SU-DHL-6 (cell line): ENCODE measurements around the gene BAZ2A.

Experiments
- EZH2phosphoT487 ChIP-seq: fragments of 200-600 bp; sonication (generic), shearing (Covaris generic); conservative IDR thresholded peaks from 2 replicates; pipeline ENCODE4 v1.6.1; 2018; ENCODE audit warnings: mild to moderate bottlenecking, antibody characterized with exemption, low read length, moderate library complexity, mixed read lengths
- TF ChIP-seq, protein P1 (sequence below): fragments of 200-600 bp; sonication (generic); IDR thresholded peaks from one replicate; pipeline ENCODE4 v1.5.1; 2017; ENCODE audit warnings: antibody characterized with exemption, mild to moderate bottlenecking, low read length, moderate library complexity; ENCODE audit not compliant: insufficient read depth, poor library complexity, severe bottlenecking

DNA sequence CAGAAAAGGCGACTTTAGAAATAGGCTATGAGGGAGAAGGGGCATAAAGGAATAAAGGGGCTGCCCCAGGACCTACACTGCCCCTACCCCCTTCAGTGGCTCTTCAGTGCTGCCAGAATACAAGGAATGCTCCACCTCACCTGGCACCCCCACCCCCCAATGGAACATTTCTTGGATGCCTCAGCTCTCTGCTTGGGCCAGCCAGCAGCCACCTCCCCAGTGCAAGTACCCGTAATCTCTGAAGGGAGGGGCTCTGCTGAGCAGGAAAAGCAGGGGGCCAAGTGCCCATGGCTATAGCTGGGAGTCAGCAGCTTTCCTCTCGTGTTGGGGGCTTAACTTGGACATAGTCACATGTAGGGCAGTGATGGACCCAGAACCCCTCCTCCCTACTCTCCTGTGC lies 33.3 kb downstream of the BAZ2A start:
- TF ChIP-seq, protein P1, sequence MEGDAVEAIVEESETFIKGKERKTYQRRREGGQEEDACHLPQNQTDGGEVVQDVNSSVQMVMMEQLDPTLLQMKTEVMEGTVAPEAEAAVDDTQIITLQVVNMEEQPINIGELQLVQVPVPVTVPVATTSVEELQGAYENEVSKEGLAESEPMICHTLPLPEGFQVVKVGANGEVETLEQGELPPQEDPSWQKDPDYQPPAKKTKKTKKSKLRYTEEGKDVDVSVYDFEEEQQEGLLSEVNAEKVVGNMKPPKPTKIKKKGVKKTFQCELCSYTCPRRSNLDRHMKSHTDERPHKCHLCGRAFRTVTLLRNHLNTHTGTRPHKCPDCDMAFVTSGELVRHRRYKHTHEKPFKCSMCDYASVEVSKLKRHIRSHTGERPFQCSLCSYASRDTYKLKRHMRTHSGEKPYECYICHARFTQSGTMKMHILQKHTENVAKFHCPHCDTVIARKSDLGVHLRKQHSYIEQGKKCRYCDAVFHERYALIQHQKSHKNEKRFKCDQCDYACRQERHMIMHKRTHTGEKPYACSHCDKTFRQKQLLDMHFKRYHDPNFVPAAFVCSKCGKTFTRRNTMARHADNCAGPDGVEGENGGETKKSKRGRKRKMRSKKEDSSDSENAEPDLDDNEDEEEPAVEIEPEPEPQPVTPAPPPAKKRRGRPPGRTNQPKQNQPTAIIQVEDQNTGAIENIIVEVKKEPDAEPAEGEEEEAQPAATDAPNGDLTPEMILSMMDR, result no peak
- no peak for TF ChIP-seq EZH2phosphoT487
